OCI-LY3 (cell line): ENCODE data around the gene ITGAX.

Experiments
- H2AFZ ChIP-seq: fragments of 200-600, 300-600 bp; shearing (Covaris generic); 2 replicates; pipeline ENCODE4 v1.6.0; 2014; ENCODE audit warnings: antibody characterized with exemption, low read depth, low read length
- H3K27ac ChIP-seq: fragments of 200-600, 300-600 bp; sonication (generic); 2 replicates; pipeline ENCODE4 v1.5.1; 2014; ENCODE audit warnings: mild to moderate bottlenecking, low read length, moderate library complexity, mixed read lengths
- H3K27me3 ChIP-seq: fragments of 200-600, 300-600 bp; sonication (generic); 2 replicates; pipeline ENCODE4 v1.6.1; 2014; ENCODE audit warnings: low read depth, low read length, mixed read lengths
- H3K36me3 ChIP-seq: fragments of 200-600, 300-600 bp; sonication (generic); replicated peaks from 2 replicates; pipeline ENCODE3; 2014; ENCODE audit warnings: low read depth, low read length, mixed read lengths
- H3K4me1 ChIP-seq: fragments of 300-600, 200-600 bp; sonication (generic); 2 replicates; pipeline ENCODE4 v1.6.1; 2014; ENCODE audit warnings: low read length, mixed read lengths
- H3K4me2 ChIP-seq: fragments of 200-600, 300-600 bp; sonication (generic); 2 replicates; pipeline ENCODE4 v1.6.1; 2014; ENCODE audit warnings: low read length, mixed read lengths
- H3K4me3 ChIP-seq: fragments of 300-600, 200-600 bp; sonication (generic); 2 replicates; pipeline ENCODE4 v1.5.1; 2014; ENCODE audit warnings: antibody characterized with exemption, mild to moderate bottlenecking, low read length, moderate library complexity
- H3K79me2 ChIP-seq: fragments of 300-600, 200-600 bp; shearing (Covaris generic); 2 replicates; pipeline ENCODE4 v1.6.1; 2014; ENCODE audit warnings: mild to moderate bottlenecking, low read length, mixed read lengths
- H3K9ac ChIP-seq: fragments of 300-600, 200-600 bp; shearing (Covaris generic); 2 replicates; pipeline ENCODE4 v1.6.0; 2014; ENCODE audit warnings: mild to moderate bottlenecking, low read length, moderate library complexity
- H3K9me3 ChIP-seq: fragments of 200-600, 300-600 bp; shearing (Covaris generic); 2 replicates; pipeline ENCODE4 v1.6.1; 2014; ENCODE audit warnings: low read length, mixed read lengths; ENCODE audit not compliant: insufficient read depth
- H4K20me1 ChIP-seq: fragments of 200-600, 300-600 bp; sonication (generic); 2 replicates; pipeline ENCODE4 v1.6.1; 2016; ENCODE audit warnings: low read length, mixed read lengths; ENCODE audit not compliant: insufficient read depth
- EZH2phosphoT487 ChIP-seq: fragments of 200-600 bp; shearing (Covaris generic); IDR thresholded peaks from 2 replicates; pipeline ENCODE4 v1.6.1; 2018; ENCODE audit warnings: antibody characterized with exemption, mixed run types, low read depth
- TF ChIP-seq, protein P1 (sequence below): fragments of 200-600, 300-600 bp; sonication (generic); IDR thresholded peaks from 2 replicates; pipeline ENCODE4 v1.5.1; 2014; ENCODE audit warnings: antibody characterized with exemption, low read length, low read depth

ITGAX gene

GRCh38 chr16:31397096-31397660 is 42.2 kb downstream of the ITGAX start:
- Histone ChIP-seq H3K4me1 (peaks cover 26% of the 10 kb centered on the region), H3K4me2 (no peak overlapping the region), H3K36me3 (no peaks in the 10 kb centered on the region), H4K20me1 (no peaks in the 10 kb centered on the region), H3K79me2 (no peaks in the 10 kb centered on the region), H3K27ac (no peak overlapping the region), H3K9ac (no peak overlapping the region), H2AFZ (no peak overlapping the region), H3K9me3 (no peaks in the 10 kb centered on the region), H3K4me3 (no peak overlapping the region), H3K27me3 (no peaks in the 10 kb centered on the region)
- TF ChIP-seq EZH2phosphoT487, result no peak
- TF ChIP-seq, protein P1, sequence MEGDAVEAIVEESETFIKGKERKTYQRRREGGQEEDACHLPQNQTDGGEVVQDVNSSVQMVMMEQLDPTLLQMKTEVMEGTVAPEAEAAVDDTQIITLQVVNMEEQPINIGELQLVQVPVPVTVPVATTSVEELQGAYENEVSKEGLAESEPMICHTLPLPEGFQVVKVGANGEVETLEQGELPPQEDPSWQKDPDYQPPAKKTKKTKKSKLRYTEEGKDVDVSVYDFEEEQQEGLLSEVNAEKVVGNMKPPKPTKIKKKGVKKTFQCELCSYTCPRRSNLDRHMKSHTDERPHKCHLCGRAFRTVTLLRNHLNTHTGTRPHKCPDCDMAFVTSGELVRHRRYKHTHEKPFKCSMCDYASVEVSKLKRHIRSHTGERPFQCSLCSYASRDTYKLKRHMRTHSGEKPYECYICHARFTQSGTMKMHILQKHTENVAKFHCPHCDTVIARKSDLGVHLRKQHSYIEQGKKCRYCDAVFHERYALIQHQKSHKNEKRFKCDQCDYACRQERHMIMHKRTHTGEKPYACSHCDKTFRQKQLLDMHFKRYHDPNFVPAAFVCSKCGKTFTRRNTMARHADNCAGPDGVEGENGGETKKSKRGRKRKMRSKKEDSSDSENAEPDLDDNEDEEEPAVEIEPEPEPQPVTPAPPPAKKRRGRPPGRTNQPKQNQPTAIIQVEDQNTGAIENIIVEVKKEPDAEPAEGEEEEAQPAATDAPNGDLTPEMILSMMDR, result no peak

- Histone ChIP-seq H3K9ac (no peak overlapping the region), H3K4me1 (peaks cover 23% of the 10 kb centered on the region), H3K79me2 (no peaks in the 10 kb centered on the region)
Observed at GRCh38 chr16:31397701-31398100, 42.7 kb downstream of the ITGAX start.

GRCh38 chr16:31400191-31400590 is 45.2 kb downstream of the ITGAX start:
- no peak overlapping the region for H3K9ac ChIP-seq
- H3K27me3 ChIP-seq, result no peaks in the 10 kb centered on the region
- H4K20me1 ChIP-seq, result no peaks in the 10 kb centered on the region
- no peak overlapping the region for H3K27ac ChIP-seq
- no peak overlapping the region for H3K4me3 ChIP-seq
- no peaks in the 10 kb centered on the region for H3K36me3 ChIP-seq
- peaks cover 15% of the 10 kb centered on the region for H3K4me1 ChIP-seq
- no peak for TF ChIP-seq EZH2phosphoT487
- TF ChIP-seq, protein P1, result no peak
- no peak overlapping the region for H3K4me2 ChIP-seq
- H3K9me3 ChIP-seq, result no peaks in the 10 kb centered on the region
- H2AFZ ChIP-seq, result no peak overlapping the region
- no peaks in the 10 kb centered on the region for H3K79me2 ChIP-seq

More at GRCh38 chr16:31397701-31398100, 42.7 kb downstream of the ITGAX start:
- no peak overlapping the region for H3K27ac ChIP-seq
- no peaks in the 10 kb centered on the region for H4K20me1 ChIP-seq
- TF ChIP-seq, protein P1, result no peak
- TF ChIP-seq EZH2phosphoT487, result no peak
- no peaks in the 10 kb centered on the region for H3K9me3 ChIP-seq
- no peaks in the 10 kb centered on the region for H3K27me3 ChIP-seq
- H3K4me2 ChIP-seq, result no peak overlapping the region
- no peak overlapping the region for H2AFZ ChIP-seq
- H3K4me3 ChIP-seq, result no peak overlapping the region
- no peaks in the 10 kb centered on the region for H3K36me3 ChIP-seq

DNA sequence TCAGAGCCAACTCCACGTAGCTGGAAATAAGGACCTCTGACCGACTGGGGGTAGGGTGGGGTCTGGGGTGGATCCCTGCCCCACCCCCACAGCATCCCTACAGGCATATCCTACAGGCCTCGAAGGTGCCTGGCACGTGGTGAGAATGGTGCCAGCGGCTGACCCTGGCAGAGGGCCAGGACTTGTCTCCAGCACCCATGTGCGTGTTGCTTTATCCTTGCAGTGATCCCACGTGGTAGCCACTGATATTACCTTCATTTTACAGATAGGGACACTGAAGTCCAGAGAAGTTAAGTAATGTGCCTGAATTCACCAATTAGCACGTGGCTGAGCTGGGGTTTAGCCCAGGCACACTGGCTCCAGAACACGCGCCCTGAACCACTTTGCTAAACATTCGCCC is 46.5 kb downstream of the ITGAX start:
- Histone ChIP-seq H3K27me3 (no peaks in the 10 kb centered on the region), H3K36me3 (no peaks in the 10 kb centered on the region), H2AFZ (no peak overlapping the region), H3K79me2 (no peaks in the 10 kb centered on the region), H3K4me3 (no peak overlapping the region), H3K9ac (no peak overlapping the region), H3K9me3 (no peaks in the 10 kb centered on the region), H4K20me1 (no peaks in the 10 kb centered on the region), H3K27ac (no peak overlapping the region), H3K4me2 (no peak overlapping the region), H3K4me1 (peaks cover 9% of the 10 kb centered on the region)
- no peak for TF ChIP-seq EZH2phosphoT487
- TF ChIP-seq, protein P1, result no peak
